Posterior vena cava (tissue), 2 donors: ENCODE results near the gene UNG. TPM values are rescaled to one million over a fixed set of nuclear protein-coding genes. Genes with fewer than 3 reads are reported as not detected.
"Not testable (repeated sequence)": the region's sequence is repeated elsewhere in the genome, so short reads cannot be mapped to it uniquely, and the experiment has no call there.

Experiments
- DNase-seq: peaks from one replicate; pipeline ENCODE4 v3.0.0-alpha.2; 2020; ENCODE audit warnings: low spot score
- intact Hi-C, 2 donors: fragments of 100-400 bp; cut with DNase I; formaldehyde crosslinking; loops; one replicate each; pipeline versions ENCODE4 v1.14.1 to v1.14.2; 2022 to 2023
- long read RNA-seq, 2 donors: library from polyadenylated mRNA; unstranded; transcript quantifications; one replicate each; pipeline ENCODE4 v2.0.0, GENCODE V29; 2020 to 2021
- total RNA-seq, 2 donors: library from RNA; stranded (reverse); fragmentation: NEBNext Ultra II Directional; extraction: Animal tissue kit (Norgen Biotek cat#: 25700); gene quantifications; one replicate each; pipeline ENCODE4 v1.2.1, GENCODE V29; 2021
- donor health status: DM: yes; HTN: yes; CAD: no.
- donor health status: DM: yes; HTN: yes; CAD: no.

The UNG gene
- 10 to 100 TPM; 10.3 to 11.1 TPM for total RNA-seq
- long read RNA-seq, donor 1, transcript UNG-202 (6 exons, 2,130 nt), result major isoform, 11 of 13 reads
- long read RNA-seq, donor 1, partial matches to known transcripts, result 1 of 13 reads
- long read RNA-seq, donor 1, other reads (novel, unspliced or antisense), result 0 of 13 reads
- long read RNA-seq, donor 2, transcript UNG-202 (6 exons, 2,130 nt), result major isoform, 38 of 41 reads
- long read RNA-seq, donor 2, partial matches to known transcripts, result 1 of 41 reads
- long read RNA-seq, donor 2, other reads (novel, unspliced or antisense), result 1 of 41 reads

DNA sequence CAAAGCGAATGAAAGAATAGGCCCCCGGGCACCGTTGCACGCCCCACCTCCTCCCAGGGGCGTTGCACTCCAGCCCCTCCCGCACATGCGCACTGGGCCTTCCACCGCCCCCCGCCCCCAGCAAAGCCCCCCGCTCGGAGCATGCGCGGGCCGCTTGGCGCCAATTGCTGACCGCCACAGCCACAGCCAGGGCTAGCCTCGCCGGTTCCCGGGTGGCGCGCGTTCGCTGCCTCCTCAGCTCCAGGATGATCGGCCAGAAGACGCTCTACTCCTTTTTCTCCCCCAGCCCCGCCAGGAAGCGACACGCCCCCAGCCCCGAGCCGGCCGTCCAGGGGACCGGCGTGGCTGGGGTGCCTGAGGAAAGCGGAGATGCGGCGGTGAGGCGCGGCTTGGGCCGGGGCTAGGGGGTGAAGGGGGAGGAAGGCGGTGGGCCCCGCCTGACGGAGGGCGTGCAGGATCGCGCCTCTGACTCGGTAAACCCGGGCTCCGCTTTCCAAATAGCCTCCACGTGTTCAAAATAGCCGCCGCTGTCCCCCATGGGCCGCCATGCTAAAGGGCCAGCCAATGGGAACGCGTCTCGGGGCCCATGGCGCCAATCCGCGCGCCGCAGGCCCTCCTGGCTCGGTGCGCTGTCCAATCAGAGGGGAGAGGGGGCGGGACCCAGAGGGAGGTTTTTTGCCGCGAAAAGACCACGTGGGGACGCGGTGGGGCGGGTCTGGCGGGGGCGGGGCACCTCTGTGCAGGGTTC, at the start of gene UNG:
Gene UNG, plus strand, starts transcription at position 163 of the 748 bp plus-strand sequence. Its CDS starts 83 bp downstream, at position 246.
- intact Hi-C loops, result loop anchor here (10.0 kb wide), 1 partner anchor 533 kb away; the partner anchor contains the start of genes ISCU (in 2 of the 2) and SART3 (in 2 of the 2)
- peak; percentile 99 for DNase-seq

GRCh38 chr12:109048706-109049105, 48.7 kb upstream of the UNG start:
- DNase-seq, intact Hi-C loops: not testable (repeated sequence)

- intact Hi-C loops, DNase-seq: not testable (repeated sequence)
Measured at GRCh38 chr12:109049794-109050193, 47.6 kb upstream of the UNG start.

GRCh38 chr12:109052097-109052413, 45.3 kb upstream of the UNG start:
- no peak for DNase-seq
- intact Hi-C loops, result no loop called here

DNA sequence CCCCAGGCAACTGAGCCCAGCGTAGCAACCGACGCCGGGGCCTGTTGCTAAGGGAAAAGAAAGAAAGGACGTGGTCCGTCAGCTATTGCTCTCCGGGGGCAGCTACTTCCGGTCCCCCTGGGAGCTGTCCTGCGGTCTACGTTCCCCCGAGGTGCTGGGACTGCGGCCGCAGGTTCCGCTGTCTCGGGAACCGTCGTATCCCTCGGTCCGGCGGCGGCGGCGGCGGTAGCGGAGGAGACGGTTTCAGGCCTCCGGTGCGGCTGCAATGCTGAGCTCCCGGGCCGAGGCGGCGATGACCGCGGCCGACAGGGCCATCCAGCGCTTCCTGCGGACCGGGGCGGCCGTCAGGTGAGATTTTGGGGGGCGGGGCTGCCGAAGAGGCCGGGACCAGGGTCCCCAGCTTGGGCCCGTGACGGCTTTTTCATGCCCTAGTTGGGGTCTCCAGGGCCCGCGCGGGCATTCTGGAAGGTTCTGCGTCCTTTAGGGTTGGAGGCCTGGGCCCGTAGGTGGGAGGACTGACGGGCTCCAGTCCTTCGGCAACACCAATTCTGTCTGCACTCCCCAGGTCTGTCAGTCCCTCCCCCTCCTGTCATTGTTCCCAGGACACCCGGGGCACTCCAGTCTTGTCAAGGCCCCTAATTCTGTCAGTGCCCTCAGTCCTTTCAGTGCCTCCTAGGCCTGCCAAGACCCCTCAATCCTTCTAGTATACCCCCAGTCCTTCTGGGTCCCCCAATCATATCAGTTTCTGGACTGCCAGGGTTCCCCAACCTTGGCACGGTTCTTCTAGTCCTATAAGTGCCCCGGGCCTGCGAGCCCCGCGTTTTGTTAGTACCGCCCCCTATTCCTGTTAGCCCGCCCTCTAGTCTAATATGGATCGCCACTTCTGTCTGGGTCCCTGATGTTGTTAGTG, 44.7 kb upstream of the UNG start, which contains the start of gene USP30:
Gene USP30, plus strand, starts transcription at position 163 of the 910 bp plus-strand sequence. Its CDS starts 103 bp downstream, at position 266.
- intact Hi-C loops, result no loop called here
- DNase-seq, result peak; percentile 95

DNA sequence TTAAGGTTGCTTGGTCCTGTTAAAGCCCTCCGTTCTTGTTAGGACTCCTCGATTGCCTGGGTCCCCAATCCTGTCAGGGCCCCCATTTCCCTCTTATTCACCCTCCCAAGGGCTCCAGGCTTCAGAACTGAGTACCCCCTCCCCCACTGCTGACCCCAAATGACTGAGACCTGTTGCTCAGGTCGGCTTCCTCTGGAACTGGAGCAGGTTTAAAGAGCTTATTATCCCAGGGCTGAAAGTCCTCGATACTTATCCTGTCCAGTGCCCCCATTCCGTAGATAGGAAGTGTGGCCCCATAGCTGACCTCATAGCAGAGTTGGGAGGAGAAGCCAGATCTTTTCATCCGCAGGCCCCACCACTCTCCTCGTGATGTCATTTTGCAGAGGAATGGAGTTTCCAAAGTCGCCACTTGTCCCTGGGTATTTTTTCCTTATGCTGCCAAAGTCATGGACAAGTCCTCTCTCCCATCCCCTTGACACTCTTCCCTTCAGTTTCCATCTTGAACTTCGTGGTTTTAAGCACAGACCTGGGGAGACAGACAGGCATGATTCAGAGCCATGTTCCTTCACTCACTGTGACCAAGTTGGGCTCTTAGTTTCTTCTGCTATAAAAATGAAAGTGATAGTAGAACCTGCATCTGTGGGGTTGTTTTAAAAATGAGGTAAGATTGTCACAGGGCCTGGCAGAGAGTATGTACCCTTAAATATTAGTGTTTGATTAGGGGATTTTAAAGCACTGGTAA, 43.8 kb upstream of the UNG start:
- no peak for DNase-seq
- intact Hi-C loops, result no loop called here

DNA sequence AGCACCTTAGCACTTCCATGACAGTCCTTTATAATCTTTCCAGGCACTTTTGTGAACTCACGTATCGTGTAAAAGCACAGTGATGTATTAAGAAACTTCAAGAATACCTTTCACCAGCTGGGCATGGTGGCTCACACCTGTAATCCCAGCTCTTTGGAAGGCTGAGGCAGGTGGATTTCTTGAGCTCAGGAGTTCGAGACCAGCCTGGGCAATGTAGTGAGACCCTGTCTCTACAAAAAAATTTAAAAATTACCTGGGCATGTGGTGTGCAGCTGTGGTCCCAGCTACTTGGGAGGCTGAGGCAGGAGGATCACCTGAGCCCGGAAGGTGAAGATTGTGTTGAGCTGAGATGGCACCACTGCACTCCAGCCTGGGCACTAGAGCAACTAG, 43.3 kb upstream of the UNG start:
- DNase-seq, intact Hi-C loops: not testable (repeated sequence)

DNA sequence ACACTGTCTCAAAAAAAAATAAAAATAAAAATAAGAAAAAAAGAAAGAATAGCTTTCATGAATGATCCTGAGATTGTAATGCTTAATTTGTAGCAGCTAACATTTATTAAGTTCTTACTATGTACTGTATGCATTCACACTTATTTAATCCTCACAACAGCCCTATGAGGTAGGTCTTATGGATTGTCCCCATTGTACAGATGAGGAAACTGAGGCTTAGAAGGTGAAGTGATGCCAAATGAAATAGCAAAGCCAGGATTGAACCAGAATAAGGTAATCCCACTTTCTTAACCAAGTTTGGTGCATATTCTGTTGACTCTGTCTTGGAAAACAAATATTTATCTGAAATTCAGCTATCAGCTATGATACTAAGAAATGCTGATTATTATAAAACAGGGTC, 42.9 kb upstream of the UNG start:
- no peak for DNase-seq
- intact Hi-C loops, result no loop called here

DNA sequence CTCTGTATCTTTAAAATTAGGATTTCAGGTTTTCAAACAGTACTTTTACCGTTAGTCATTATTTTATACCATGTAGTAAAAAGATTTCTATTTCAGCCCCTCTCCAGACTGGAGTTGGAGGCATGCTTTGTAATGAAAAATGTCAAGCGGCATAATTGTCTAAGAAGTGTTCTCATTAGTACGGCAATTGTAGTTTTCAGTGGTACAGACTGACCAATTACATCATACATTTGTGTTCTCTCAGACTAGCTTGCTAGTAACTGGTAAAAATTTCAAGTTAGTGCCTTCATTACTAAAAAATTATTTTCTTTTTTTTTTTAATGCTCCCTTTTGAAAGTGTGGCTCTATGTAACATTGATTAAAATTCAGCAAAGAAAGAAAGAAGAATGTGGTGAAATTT, 40.5 kb upstream of the UNG start:
- intact Hi-C loops, result no loop called here
- DNase-seq, result no peak

DNA sequence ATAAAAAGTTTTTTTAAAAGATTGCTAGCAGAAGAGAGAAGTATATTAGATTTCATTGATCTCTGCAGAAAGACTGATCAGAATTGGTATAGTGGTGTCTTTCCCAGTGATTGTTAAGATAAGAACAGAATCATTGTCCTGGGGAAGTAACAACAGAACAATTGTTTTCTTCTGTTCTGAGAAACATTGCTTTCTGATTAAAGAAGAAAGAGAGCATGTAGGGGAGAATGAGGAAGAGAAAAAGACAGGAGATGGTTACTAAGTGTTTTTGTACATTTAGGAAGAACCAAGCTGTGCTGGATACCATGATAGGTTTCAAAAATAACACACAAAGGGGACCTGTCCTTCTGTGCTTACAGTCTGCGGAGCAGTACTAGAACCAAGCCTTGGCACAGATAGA, 40.0 kb upstream of the UNG start:
- DNase-seq, result no peak
- intact Hi-C loops, result no loop called here

GRCh38 chr12:109058773-109059172, 38.6 kb upstream of the UNG start:
- intact Hi-C loops, result no loop called here

DNA sequence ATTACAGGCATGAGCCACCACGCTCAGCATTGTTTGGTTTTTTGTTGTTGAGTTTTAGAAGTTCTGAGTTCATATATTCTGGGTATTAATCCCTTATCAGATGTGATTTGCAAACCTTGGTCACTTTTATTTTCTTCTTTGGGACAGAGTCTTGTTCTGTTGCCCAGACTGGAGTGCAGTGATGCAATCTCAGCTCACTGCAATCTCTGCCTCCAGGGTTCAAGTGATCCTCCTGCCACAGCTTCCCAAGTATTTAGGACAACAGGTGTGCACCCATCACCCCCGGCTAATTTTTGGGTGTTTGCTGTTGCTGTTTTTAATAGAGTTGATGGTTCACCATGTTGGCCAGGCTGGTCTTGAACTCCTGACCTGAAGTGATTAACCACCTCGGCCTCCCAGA, 33.3 kb upstream of the UNG start:
- intact Hi-C loops, result no loop called here
- no peak for DNase-seq

More at GRCh38 chr12:109058773-109059172, 38.6 kb upstream of the UNG start:
- DNase-seq, result no peak

DNA sequence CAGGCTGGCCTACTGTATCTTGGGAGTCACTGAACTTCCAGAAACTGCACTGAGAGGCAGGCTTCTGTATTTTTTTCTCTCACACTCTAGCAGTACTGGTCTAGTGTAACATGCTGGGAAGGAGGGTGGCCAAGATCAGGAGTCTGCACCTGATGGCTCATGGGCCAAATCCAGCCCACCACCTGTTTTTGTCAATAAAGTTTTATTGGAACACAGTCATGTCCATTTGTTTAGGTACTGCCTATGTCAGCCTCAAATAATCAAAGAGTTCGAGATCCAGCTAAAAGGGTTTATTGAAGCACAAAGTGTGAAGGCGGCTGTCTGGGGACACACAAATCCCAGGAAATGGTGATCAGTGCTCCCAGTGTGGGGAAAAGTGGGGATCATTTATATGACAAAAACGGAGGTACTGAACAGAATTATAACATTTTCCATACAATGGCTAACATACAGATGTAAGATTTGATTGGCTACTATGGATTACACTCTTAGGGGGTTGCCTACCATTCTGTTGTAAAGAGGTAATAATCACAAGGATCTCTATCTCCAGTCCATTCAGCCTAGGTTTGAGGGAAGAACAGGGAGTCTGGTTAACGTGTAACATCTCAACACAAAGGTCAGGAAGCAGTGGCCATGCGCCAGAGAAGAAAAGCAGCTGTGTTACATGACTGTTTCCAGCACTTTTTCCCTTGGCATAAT, 32.1 kb upstream of the UNG start:
- intact Hi-C loops, result no loop called here
- no peak for DNase-seq

- no peak for DNase-seq
- intact Hi-C loops, result no loop called here
Measured at GRCh38 chr12:109065853-109066193, 31.6 kb upstream of the UNG start.

DNA sequence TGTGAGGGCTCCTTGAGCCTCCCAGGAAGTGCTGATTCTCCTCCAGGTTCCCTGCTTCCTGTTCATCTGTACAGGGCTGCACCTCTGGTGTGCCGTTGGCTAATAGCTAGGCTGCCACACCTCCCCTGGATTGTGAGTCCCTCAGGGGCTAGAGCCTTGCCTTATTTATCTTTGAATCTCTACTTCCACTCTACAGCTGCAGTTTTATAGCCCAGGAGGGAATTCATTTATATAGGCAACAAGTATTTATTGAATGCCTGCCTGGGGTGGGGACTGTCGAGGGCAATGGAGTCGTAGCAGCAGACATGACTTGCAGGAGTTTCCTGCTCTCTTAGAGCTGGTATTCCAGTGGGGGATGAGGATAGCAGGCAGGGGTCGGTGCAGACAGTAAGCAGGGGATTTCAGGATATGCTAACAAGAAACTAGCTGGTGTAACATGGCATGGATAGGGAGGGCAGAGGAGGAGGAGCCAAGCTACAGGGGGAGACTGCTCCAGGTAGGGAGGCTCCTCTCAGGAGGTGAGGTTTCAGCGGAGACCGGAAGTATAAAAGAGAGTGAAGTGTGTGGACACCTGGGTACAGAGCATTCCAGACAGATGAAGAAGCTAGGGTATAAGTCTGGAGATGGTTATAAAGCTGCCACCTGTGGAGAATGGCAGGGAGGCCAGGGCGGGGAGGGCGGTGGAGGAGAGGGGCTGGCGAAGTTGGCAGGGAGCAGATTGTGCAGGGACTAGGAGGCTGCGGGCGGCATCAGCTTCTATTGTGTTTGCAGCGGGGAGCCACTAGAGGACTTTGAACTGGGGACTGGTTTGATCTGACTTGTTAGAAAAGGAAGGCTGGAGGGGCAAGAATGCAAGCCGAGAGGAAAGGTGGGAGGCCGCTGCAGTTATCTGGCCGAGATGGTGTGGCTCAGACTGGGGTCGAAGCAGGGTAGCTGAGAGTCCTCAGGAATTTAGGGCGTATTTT, 27.8 kb upstream of the UNG start:
- no peak for DNase-seq
- intact Hi-C loops, result no loop called here

DNA sequence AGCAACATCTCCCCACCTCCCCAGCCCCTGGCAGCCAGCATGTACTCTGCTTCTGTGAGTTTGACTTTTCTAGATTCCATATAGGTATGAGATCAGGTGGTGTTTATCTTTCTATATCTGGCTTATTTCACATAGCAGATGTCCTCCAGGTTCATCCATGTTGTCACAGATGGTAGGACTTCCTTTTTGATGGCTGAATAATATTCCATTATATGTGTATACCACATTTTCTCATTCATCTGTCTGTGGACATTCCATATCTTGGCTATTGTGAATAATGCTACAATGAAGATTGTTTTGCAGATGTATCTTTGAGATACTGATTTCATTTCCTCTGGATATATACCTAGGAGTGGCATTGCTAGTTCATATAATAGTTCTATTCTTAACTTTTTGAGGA, 22.5 kb upstream of the UNG start:
- intact Hi-C loops, result no loop called here
- DNase-seq, result no peak

DNA sequence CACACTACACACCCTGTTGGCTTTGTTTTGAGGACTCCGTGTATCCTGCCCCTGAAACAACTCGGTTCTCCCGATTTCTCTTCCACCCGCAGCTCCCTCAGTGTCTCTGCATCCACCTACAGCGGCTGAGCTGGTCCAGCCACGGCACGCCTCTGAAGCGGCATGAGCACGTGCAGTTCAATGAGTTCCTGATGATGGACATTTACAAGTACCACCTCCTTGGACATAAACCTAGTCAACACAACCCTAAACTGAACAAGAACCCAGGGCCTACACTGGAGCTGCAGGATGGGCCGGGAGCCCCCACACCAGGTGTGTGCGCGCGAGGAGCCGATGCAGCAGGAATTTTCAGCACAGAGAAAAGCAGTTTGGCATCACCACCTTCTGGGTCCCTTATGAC, 14.6 kb upstream of the UNG start:
- DNase-seq, result no peak
- intact Hi-C loops, result no loop called here

DNA sequence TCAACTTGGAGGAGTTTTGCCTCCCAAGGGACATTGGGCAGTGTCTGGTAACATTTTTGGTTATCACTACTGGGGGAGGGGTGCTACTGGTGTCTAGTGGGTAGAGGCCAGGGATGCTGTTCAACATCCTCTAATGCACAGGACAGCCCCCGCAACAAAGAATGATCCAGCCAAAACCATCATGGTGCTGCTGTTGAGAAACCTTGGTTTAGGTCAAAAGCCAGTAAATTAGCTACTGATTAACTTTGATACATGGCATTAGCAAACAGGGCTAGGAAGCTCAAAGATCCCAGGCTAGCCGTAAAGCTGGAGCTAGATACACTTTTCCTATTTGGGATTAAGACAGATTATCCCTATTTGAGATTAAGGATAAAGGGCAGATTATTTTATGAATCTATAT, 13.0 kb upstream of the UNG start:
- intact Hi-C loops, result no loop called here

More for the DNA sequence above, 13.0 kb upstream of the UNG start:
- no peak for DNase-seq
